T-helper 2 cell treated with Interferon-gamma antibody and Interleukin-4, amounts not matched to agents 5 μg/mL and 100 μg/mL, for 36 hours (primary cell): ENCODE measurements around the gene ZNF846.
"Not testable (repeated sequence)": the region's sequence is repeated elsewhere in the genome, so short reads cannot be mapped to it uniquely, and the experiment has no call there.

Experiments used
- DNase-seq: peaks from one replicate; pipeline ENCODE4 v3.0.0; 2021; ENCODE audit warnings: low spot score
- H3K27ac Mint-ChIP-seq: one replicate; pipeline ENCODE4 v1.8.0; 2021; ENCODE audit warnings: mild to moderate bottlenecking, mixed read lengths
- H3K27me3 Mint-ChIP-seq: one replicate; pipeline ENCODE4 v1.8.0; 2021; ENCODE audit warnings: low read depth, mixed read lengths
- H3K36me3 Mint-ChIP-seq: one replicate; pipeline ENCODE4 v1.8.0; 2021; ENCODE audit warnings: low read depth, mixed read lengths
- H3K4me1 Mint-ChIP-seq: one replicate; pipeline ENCODE4 v1.8.0; 2021; ENCODE audit warnings: low read depth, mixed read lengths
- H3K4me3 Mint-ChIP-seq: one replicate; pipeline ENCODE4 v1.8.0; 2022; ENCODE audit warnings: mild to moderate bottlenecking, moderate library complexity, mixed read lengths
- H3K9me3 Mint-ChIP-seq: one replicate; pipeline ENCODE4 v1.8.0; 2021; ENCODE audit warnings: mixed read lengths

ZNF846 gene

DNA sequence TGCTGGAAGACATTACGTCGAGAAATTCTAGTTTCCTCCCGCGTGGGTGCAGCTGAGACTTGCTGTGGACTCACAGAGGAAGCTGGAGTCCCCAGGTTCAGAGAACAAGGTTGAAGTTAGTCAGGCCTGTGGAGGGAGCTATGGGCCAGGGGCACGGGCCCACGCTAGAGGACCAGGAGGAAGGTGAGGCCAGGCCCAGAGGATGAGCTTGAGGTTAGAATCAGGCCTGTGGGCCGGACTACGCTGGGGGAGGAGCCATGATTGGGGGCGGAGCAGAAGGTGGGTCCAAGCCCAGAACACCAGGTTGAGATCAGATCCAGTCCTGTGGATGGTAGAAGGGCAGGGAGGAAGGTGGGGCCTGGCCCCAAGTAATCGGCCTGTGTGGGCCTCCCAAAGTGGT, 32.6 kb downstream of the ZNF846 start:
- Mint-ChIP-seq H3K4me3 (no peak overlapping the region), H3K27me3 (no peaks in the 10 kb centered on the region), H3K4me1 (no peaks in the 10 kb centered on the region), H3K36me3 (no peaks in the 10 kb centered on the region), H3K9me3 (peaks cover 27% of the 10 kb centered on the region), H3K27ac (no peak overlapping the region)
- DNase-seq: no peak

DNA sequence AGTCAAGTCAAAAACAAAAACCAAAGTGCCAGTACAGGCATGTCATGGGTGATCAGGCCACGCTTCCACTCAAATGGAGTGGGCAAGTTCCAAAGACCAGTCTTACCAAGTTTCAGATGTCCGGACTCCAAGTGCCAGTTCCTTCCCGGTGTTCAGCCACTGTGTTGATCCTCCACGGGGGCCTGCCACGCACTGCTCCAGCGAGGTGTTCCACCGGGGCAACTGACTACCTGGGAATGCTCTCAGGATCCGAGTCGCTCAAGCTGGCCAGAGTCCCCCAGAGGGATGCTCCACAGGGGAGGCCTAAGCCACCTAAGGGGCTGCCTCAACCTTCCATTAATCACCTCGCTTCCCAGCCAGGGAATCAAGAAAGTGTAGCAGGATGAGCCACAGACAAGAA, 38.5 kb downstream of the ZNF846 start:
- H3K36me3 Mint-ChIP-seq, H3K27ac Mint-ChIP-seq, H3K27me3 Mint-ChIP-seq, H3K4me1 Mint-ChIP-seq, H3K4me3 Mint-ChIP-seq, DNase-seq: not testable (repeated sequence)
- H3K9me3 Mint-ChIP-seq: peaks cover 29% of the 10 kb centered on the region

DNA sequence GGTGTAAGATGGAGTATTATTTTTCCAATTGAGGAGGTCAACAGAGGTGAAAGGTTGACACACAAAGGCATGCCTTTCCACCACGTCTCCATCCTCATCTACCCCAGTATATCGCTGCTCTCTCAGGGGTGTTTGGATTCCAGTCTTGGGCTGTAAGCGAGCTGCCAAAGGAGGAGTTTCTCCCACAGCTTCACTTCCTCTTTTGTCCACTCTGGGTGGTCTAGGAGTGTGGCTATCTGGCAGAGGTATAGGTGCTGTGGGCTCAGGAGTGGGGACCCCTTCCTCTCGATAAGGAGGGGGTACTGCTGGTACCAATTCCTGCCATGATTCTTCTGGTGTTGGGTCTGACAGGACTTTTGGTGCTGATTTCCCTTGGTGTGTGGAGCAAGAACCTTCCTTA, 39.4 kb downstream of the ZNF846 start:
- H3K4me3 Mint-ChIP-seq: no peak overlapping the region
- DNase-seq: no peak
- H3K27me3 Mint-ChIP-seq: no peaks in the 10 kb centered on the region
- no peaks in the 10 kb centered on the region for H3K36me3 Mint-ChIP-seq
- H3K9me3 Mint-ChIP-seq: peaks cover 31% of the 10 kb centered on the region
- H3K27ac Mint-ChIP-seq: no peak overlapping the region
- H3K4me1 Mint-ChIP-seq: no peaks in the 10 kb centered on the region

DNA sequence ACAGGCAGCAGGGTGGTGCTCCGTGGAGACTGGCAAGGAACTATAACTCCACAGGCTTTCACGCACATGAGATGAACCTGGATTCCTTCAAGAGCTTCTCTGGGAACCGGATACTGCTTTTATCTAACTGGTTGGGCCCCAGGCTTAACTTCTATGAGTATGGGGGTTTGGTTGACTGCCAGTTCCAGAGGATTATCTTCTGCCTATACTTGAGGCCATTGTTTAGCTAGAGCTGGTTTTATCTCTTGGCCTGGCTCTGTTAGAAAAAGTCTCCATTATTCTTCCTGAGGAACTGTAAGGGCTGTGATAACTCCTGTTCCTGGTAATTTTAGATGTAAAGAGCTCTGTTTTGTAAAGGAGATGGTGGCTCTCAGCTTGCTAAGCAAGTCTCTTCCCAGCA, 40.9 kb downstream of the ZNF846 start:
- DNase-seq: no peak
- H3K9me3 Mint-ChIP-seq: peaks cover 35% of the 10 kb centered on the region
- H3K4me1 Mint-ChIP-seq: no peaks in the 10 kb centered on the region
- no peak overlapping the region for H3K4me3 Mint-ChIP-seq
- H3K36me3 Mint-ChIP-seq: no peaks in the 10 kb centered on the region
- no peaks in the 10 kb centered on the region for H3K27me3 Mint-ChIP-seq
- H3K27ac Mint-ChIP-seq: no peak overlapping the region

DNA sequence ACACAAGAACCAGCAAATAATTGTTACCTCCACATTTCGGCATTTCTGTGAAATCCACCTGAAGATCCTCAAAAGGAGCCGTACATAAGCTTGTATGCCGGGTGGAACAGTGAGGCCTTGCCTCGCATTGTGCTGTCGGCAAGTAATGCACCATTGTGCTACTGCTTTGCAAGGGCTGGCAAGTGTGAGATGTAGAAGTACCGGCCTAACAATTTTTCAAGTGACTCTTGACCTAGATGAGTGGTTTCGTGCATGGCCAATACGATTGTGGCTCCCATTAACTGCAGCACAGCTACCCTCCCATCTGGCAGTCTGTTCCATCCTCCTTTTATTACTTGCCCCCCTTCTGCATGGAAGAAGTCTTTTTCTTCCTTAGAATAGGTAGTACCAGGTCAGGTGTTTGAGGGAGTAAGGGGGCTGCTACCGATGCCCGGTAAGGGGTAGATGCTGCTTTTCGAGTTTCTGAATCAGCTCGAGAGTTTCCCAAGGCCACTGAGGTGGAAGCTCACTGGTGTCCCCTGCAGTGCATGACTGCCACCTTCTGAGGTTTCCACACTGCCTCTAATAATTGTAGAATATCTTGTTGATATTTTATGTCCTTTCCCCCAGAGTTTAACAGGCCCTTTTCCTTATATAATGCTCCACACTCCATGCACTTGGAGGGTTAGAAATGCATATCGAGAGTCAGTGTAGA, 42.9 kb downstream of the ZNF846 start:
- peaks cover 50% of the 10 kb centered on the region for H3K9me3 Mint-ChIP-seq
- not testable (repeated sequence) for H3K4me3 Mint-ChIP-seq, H3K27me3 Mint-ChIP-seq, H3K27ac Mint-ChIP-seq, H3K36me3 Mint-ChIP-seq, DNase-seq, H3K4me1 Mint-ChIP-seq

DNA sequence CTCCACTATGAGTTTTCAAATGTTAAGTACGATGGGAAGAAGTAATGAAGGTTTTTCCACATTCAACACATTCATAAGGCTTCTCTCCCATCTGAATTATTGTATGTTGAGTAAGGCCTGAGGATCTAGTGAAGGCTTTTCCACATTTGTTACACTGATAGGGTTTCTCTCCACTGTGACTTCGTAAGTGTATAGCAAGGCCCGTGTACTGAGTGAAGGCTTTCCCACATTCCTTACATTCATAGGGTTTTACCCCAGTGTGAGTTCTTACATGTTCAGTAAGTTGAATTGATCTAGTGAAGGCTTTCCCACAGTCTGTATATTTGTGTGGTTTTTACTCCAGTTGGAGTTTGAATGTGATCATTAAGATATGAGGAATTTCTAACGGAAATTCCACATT, 44.4 kb downstream of the ZNF846 start:
- no peak overlapping the region for H3K4me3 Mint-ChIP-seq
- H3K36me3 Mint-ChIP-seq: no peaks in the 10 kb centered on the region
- no peak for DNase-seq
- no peaks in the 10 kb centered on the region for H3K4me1 Mint-ChIP-seq
- peaks cover 42% of the 10 kb centered on the region for H3K9me3 Mint-ChIP-seq
- no peaks in the 10 kb centered on the region for H3K27me3 Mint-ChIP-seq
- no peak overlapping the region for H3K27ac Mint-ChIP-seq

DNA sequence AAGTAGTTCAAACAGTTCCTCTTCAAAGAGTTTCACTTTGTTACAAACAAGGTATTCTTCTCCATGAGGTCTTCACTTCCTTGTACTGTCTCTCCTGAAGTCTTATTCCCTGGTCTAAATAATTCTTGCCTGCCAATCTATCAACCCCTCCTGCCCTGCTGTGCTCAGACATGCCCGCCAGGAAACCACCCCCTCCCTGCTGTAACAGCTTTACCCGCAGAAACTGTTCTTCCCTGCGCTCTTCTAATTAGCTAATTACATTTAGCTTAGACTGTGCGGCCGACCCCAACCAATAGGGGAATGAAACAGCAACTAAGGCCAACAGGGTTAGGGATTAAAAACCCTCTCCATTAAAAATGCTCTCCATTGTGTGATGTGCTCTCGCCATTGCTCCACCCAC, 46.7 kb downstream of the ZNF846 start:
- Mint-ChIP-seq H3K36me3 (no peaks in the 10 kb centered on the region), H3K9me3 (peaks cover 38% of the 10 kb centered on the region), H3K4me1 (no peaks in the 10 kb centered on the region), H3K27ac (no peak overlapping the region), H3K4me3 (no peak overlapping the region), H3K27me3 (no peaks in the 10 kb centered on the region)
- no peak for DNase-seq

DNA sequence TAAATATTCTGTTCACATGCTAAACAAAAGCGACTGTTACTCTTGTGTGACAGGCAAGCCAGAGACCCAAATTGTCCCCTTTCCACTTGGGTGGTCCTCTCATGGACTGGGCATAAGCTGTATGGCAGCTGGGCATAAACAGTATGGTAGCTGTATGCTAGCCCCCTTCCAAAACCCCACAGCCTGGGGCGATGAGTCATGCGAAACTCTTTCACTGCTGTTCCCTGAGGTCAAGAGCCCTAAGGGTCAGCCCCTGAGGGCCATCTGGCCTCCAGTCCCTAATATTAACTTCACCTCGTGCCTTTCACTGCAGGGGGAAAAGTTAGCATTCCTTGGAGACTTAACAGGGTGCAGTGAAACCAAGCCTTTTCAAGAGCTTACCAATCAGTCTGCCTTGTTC, 48.0 kb downstream of the ZNF846 start:
- Mint-ChIP-seq H3K4me3 (no peak overlapping the region), H3K36me3 (no peaks in the 10 kb centered on the region), H3K27me3 (no peaks in the 10 kb centered on the region), H3K27ac (no peak overlapping the region), H3K4me1 (no peaks in the 10 kb centered on the region), H3K9me3 (peaks cover 40% of the 10 kb centered on the region)
- no peak for DNase-seq

DNA sequence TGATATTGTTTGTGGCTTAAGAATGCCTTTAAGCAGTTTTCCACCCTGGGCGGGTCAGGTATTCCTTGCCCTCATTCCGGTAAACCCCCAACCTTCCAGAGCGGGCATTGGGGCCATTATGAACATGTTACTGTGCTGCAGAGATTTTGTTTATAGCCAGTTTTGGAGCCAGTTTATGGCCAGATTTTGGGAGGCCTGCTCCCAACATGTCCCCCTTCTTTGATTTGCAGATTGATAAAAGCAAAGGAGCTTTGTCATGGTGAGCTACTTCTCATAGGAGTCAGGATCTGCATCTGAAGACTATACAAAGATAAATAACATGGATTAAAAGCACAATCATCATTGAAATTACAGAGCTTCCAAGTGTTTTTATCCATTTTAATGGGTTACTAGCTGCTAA, 56.7 kb downstream of the ZNF846 start:
- Mint-ChIP-seq H3K27ac (no peak overlapping the region), H3K4me1 (no peaks in the 10 kb centered on the region), H3K36me3 (no peaks in the 10 kb centered on the region), H3K9me3 (peaks cover 55% of the 10 kb centered on the region), H3K4me3 (no peak overlapping the region), H3K27me3 (no peaks in the 10 kb centered on the region)
- DNase-seq: no peak

DNA sequence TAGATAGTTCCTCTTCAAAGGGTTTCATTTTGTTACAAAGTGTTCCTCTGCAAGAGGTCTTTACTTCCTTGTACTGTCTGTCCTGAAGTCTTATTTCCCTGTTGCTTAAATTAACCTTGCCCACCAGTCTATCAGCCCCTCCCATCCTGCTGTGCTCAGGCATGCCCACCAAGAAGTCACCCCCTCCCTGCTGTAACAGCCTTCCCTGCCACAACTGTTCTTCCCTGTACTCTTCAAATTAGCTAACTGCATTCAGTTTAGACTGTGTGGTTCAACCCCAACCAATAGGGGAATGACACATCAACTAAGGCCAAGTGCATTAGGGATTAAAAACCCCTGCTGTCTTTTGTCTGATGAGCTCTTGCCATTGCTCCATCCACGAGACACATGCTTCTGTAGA, 59.2 kb downstream of the ZNF846 start:
- Mint-ChIP-seq H3K36me3 (no peaks in the 10 kb centered on the region), H3K4me3 (no peak overlapping the region), H3K27ac (no peak overlapping the region), H3K27me3 (no peaks in the 10 kb centered on the region), H3K4me1 (no peaks in the 10 kb centered on the region), H3K9me3 (peaks cover 60% of the 10 kb centered on the region)
- no peak for DNase-seq

DNA sequence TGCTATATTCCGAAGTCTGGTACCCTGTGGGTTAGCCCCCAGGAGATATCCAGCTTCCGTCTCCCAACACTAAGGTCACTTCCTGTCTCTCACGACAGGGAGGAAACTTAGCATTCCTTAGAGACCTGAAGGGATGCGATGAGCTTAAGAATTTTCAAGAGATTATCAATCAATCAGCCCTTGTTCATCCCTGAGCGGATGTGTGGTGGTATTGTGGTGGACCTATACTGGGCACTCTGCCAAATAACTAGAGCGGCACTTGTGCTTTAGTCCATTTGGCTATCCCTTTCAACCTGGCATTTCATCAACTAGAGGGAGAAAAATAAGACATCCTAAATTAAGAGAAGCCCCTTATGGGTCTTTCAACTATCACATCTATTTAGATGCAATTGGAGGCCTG, 62.7 kb downstream of the ZNF846 start:
- no peak for DNase-seq
- Mint-ChIP-seq H3K9me3 (peaks cover 50% of the 10 kb centered on the region), H3K27ac (no peak overlapping the region), H3K27me3 (no peaks in the 10 kb centered on the region), H3K4me1 (no peaks in the 10 kb centered on the region), H3K36me3 (no peaks in the 10 kb centered on the region), H3K4me3 (no peak overlapping the region)

DNA sequence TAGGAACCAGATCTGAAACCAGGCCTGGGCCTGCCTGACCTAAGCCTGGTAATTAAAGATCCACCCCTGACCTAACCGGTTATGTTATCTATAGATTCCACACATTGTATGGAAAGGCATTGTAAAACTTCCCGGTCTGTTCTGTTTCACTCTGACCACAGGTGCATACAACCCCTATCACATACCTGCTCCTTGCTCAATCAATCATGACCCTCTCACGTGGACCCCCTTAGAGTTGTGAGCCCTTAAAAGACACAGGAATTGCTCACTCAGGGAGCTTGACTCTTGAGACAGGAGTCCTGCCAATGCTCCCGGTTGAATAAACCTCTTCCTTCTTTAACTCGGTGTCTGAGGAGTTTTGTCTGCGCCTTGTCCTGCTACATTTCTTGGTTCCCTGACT, 66.4 kb downstream of the ZNF846 start:
- Mint-ChIP-seq H3K27ac (no peak overlapping the region), H3K36me3 (no peaks in the 10 kb centered on the region), H3K9me3 (peaks cover 40% of the 10 kb centered on the region), H3K4me1 (no peaks in the 10 kb centered on the region), H3K4me3 (no peak overlapping the region), H3K27me3 (no peaks in the 10 kb centered on the region)
- no peak for DNase-seq
